Measurements from ENCODE around the gene WDR86. TPM values are rescaled to one million over a fixed set of nuclear protein-coding genes. Genes with fewer than 3 reads are reported as not detected.

The WDR86 gene
- total RNA-seq, 1 donor from 2014 or later: 19.4 TPM

- DNase-seq (ENCODE audit: extremely low spot score in 2 of 2): no peak
- H3K27ac ChIP-seq: no peak overlapping the region
- no peaks in the 10 kb centered on the region for H3K27me3 ChIP-seq
- H3K36me3 ChIP-seq: no peaks in the 10 kb centered on the region
- no peaks in the 10 kb centered on the region for H3K9me3 ChIP-seq
- intact Hi-C loops (cut with DNase I): no loop called here
- TF ChIP-seq CTCF (IDR thresholded peaks at IDR 0.05) (no peak), POLR2A (IDR thresholded peaks at IDR 0.05) (no peak), POLR2AphosphoS5 (IDR thresholded peaks at IDR 0.05; ENCODE audit: insufficient read depth in 1 of 2, low read depth in 1 of 2) (no peak)
- H3K4me1 ChIP-seq: peaks cover 33% of the 10 kb centered on the region
- H3K4me3 ChIP-seq: no peak overlapping the region
Observed at GRCh38 chr7:151384776-151385625, 24.8 kb downstream of the WDR86 start.

- H3K4me1 ChIP-seq: peaks cover 33% of the 10 kb centered on the region
- no peak for DNase-seq (ENCODE audit: extremely low spot score in 2 of 2)
- TF ChIP-seq POLR2AphosphoS5 (IDR thresholded peaks at IDR 0.05; ENCODE audit: insufficient read depth in 1 of 2, low read depth in 1 of 2): no peak
- no peak for TF ChIP-seq CTCF (IDR thresholded peaks at IDR 0.05)
- no peak for TF ChIP-seq POLR2A (IDR thresholded peaks at IDR 0.05)
- H3K4me3 ChIP-seq: no peak overlapping the region
- H3K27me3 ChIP-seq: no peaks in the 10 kb centered on the region
- no peaks in the 10 kb centered on the region for H3K36me3 ChIP-seq
- H3K27ac ChIP-seq: no peak overlapping the region
- intact Hi-C loops (cut with DNase I): no loop called here
- no peaks in the 10 kb centered on the region for H3K9me3 ChIP-seq
Observed at GRCh38 chr7:151384352-151384697, 25.5 kb downstream of the WDR86 start.

- H3K27ac ChIP-seq: no peak overlapping the region
- intact Hi-C loops (cut with DNase I): no loop called here
- H3K4me1 ChIP-seq: peaks cover 33% of the 10 kb centered on the region
- DNase-seq (ENCODE audit: extremely low spot score in 2 of 2): no peak
- H3K36me3 ChIP-seq: no peaks in the 10 kb centered on the region
- H3K9me3 ChIP-seq: no peaks in the 10 kb centered on the region
- no peaks in the 10 kb centered on the region for H3K27me3 ChIP-seq
- TF ChIP-seq CTCF (IDR thresholded peaks at IDR 0.05) (no peak), POLR2A (IDR thresholded peaks at IDR 0.05) (no peak), POLR2AphosphoS5 (IDR thresholded peaks at IDR 0.05; ENCODE audit: insufficient read depth in 1 of 2, low read depth in 1 of 2) (no peak)
- no peak overlapping the region for H3K4me3 ChIP-seq
Observed at GRCh38 chr7:151383638-151384351, 26.0 kb downstream of the WDR86 start.

GRCh38 chr7:151382079-151382885 is 27.6 kb downstream of the WDR86 start:
- no peak for TF ChIP-seq POLR2AphosphoS5 (IDR thresholded peaks at IDR 0.05; ENCODE audit: insufficient read depth in 1 of 2, low read depth in 1 of 2)
- TF ChIP-seq POLR2A (IDR thresholded peaks at IDR 0.05): no peak
- TF ChIP-seq CTCF (IDR thresholded peaks at IDR 0.05): no peak
- Histone ChIP-seq H3K27me3 (no peaks in the 10 kb centered on the region), H3K36me3 (peaks cover 0 to 8% of the 10 kb centered on the region in 2 donors), H3K4me3 (peak overlapping the region; percentile 26 to 39), H3K27ac (no peak overlapping the region), H3K9me3 (no peaks in the 10 kb centered on the region), H3K4me1 (peaks cover 29% of the 10 kb centered on the region)
- intact Hi-C loops (cut with DNase I): no loop called here
- DNase-seq (ENCODE audit: extremely low spot score in 2 of 2): no peak

Data from vagina (tissue), 2 donors.